DOHH2 (cell line): ENCODE results near the gene TRNP1.

Experiments used
- EZH2phosphoT487 ChIP-seq: fragments of 200-600 bp; sonication (generic); IDR thresholded peaks from 2 replicates; pipeline ENCODE4 v1.6.1; 2017; ENCODE audit warnings: borderline replicate concordance, mild to moderate bottlenecking, antibody characterized with exemption, low read length, moderate library complexity, mixed read lengths
- TF ChIP-seq, protein P1 (sequence below): fragments of 200-600 bp; sonication (generic); IDR thresholded peaks from one replicate; pipeline ENCODE4 v1.5.1; 2014; ENCODE audit warnings: antibody characterized with exemption, mild to moderate bottlenecking, low read depth, low read length; ENCODE audit not compliant: poor library complexity, severe bottlenecking

- TF ChIP-seq, protein P1, sequence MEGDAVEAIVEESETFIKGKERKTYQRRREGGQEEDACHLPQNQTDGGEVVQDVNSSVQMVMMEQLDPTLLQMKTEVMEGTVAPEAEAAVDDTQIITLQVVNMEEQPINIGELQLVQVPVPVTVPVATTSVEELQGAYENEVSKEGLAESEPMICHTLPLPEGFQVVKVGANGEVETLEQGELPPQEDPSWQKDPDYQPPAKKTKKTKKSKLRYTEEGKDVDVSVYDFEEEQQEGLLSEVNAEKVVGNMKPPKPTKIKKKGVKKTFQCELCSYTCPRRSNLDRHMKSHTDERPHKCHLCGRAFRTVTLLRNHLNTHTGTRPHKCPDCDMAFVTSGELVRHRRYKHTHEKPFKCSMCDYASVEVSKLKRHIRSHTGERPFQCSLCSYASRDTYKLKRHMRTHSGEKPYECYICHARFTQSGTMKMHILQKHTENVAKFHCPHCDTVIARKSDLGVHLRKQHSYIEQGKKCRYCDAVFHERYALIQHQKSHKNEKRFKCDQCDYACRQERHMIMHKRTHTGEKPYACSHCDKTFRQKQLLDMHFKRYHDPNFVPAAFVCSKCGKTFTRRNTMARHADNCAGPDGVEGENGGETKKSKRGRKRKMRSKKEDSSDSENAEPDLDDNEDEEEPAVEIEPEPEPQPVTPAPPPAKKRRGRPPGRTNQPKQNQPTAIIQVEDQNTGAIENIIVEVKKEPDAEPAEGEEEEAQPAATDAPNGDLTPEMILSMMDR: no peak
- no peak for TF ChIP-seq EZH2phosphoT487
These were observed 42.3 kb upstream of the TRNP1 start for GRCh38 chr1:26951216-26951615.
